ENCODE measurements around the gene SEC16A. TPM values are rescaled to one million over a fixed set of nuclear protein-coding genes. Genes with fewer than 3 reads are reported as not detected.

SEC16A gene
- total RNA-seq, 4 donors from 2014 or later = 45.6 to 64.8 (median 56.5) TPM

- no peak for TF ChIP-seq CTCF (IDR thresholded peaks at IDR 0.05)
- ATAC-seq (ENCODE audit: low FRiP score) (no peak), DNase-seq (ENCODE audit: low spot score) (no peak)
These were observed 39.7 kb upstream of the SEC16A start for GRCh38 chr9:136522314-136523237.

GRCh38 chr9:136521537-136521936, 38.7 kb upstream of the SEC16A start:
- ATAC-seq (ENCODE audit: low FRiP score) = no peak
- DNase-seq (ENCODE audit: low spot score) = no peak

DNA sequence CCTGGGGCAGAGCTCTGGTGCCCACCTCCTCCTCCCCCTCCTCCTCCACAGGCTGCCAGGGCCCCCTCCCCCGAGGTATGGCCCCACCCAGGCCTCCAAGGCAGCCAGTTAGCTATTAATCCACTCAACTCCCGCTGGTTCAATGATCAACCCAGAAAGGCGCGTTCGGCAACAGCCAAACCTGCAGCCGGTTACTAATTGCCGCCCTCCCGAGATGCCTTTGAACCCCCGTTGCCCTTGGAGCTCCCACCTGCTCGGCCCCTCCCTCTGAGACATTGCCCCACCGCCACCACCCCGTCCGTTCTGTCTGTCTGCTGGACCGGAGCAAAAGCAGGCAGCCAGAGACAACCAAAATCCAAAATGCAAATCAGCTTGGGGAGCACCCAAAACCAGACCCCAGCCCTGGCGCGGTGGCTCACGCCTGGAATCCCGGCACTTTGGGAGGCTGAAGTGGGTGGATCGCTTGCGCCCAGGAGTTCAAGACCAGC, 37.3 kb upstream of the SEC16A start:
- TF ChIP-seq CTCF (IDR thresholded peaks at IDR 0.05) = no peak
- DNase-seq (ENCODE audit: low spot score) = no peak
- no peak for ATAC-seq (ENCODE audit: low FRiP score)

More at GRCh38 chr9:136521537-136521936, 38.7 kb upstream of the SEC16A start:
- TF ChIP-seq CTCF (IDR thresholded peaks at IDR 0.05) = no peak

DNA sequence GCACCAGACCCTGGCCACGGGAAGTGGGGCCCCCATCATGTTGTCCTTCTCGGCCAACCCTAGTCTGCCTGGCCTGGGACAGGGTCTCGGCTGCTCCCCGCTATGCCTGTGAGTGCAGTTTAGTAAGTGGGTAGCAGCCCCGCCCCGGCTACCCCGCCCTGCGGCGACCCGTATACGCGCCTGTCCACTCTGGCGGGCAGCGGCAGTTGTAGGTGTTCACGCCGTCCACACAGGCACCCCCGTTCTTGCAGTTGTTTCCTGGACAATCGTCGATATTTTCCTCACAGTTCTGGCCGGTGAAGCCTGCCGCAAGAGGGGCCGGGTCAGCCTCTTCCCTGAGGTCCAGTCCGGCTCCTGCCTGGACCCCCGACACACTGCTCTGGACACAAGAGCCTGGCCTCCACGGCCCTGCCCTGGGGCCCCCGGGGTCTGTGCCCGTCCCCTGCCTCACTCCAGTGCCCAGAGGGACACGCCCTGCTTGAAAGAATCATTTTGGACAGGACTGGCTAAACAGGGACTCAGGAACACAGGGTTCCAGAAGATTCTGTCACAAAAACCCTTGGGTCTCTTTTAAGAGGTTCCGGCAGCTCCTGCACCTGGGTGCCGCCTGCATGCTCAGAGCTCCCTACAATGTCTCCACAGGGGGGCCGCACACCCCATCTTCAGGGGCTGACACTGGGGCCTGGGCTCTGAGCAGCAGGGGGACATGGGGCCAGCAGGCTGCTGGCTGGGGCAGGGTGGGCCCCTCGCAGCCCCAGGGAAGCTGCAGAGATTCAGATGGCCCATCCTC, 36.6 kb upstream of the SEC16A start:
- no peak for DNase-seq (ENCODE audit: low spot score)
- TF ChIP-seq CTCF (IDR thresholded peaks at IDR 0.05) = no peak
- no peak for ATAC-seq (ENCODE audit: low FRiP score)

DNA sequence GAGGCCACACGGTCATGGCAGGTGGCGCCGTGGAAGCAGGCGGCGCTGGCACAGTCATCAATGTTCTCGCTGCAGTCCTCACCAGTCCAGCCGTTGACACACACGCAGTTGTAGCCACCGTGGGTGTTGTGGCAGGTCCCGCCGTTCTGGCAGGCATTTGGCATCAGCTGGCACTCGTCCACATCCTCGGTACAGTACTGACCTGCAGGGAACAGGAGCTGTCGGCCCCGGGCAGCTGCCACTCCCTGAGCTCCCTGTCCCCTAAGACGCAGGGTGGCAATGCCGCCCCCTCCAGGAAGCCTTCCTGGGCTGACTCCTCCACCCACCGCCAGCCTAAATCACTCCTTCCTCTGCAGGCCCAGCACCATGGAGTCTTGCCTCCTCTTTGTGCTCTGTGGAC, 35.8 kb upstream of the SEC16A start:
- ATAC-seq (ENCODE audit: low FRiP score) = no peak
- TF ChIP-seq CTCF (IDR thresholded peaks at IDR 0.05) = no peak
- DNase-seq (ENCODE audit: low spot score) = no peak

- no peak for TF ChIP-seq CTCF (IDR thresholded peaks at IDR 0.05)
- no peak for DNase-seq (ENCODE audit: low spot score)
- ATAC-seq (ENCODE audit: low FRiP score) = no peak
These were observed 35.1 kb upstream of the SEC16A start for GRCh38 chr9:136517950-136518349.

Data from omental fat pad (tissue), 4 donors.